ENCODE results near the gene RERG. TPM values are rescaled to one million over a fixed set of nuclear protein-coding genes. Genes with fewer than 3 reads are reported as not detected.
"Not testable (repeated sequence)": the region's sequence is repeated elsewhere in the genome, so short reads cannot be mapped to it uniquely, and the experiment has no call there.

The RERG gene
- total RNA-seq, 4 donors from 2014 or later: 61.6 to 236 (median 150) TPM

DNA sequence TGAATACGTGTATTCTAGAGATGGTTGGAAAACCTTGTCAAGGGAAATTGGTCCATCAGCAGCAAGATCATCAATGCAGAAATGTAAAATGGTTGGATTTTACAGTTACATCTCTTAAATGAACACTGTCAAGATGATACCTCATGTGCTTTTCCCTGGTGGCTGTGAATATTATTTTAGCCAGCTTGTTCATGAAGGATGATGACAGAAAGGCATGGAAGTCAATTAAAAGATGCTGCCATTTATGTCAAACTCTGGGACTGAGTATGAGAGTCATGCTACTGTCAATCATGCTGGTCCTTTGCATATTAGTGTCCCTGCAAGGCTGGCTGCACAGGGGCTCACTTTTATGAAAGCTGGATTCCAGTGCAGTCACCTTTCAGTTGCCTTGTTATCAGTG is 10.3 kb upstream of the RERG start:
- intact Hi-C loops (cut with DNase I; ENCODE audit: low total_unique reads): no loop called here
- no peak for DNase-seq
- Histone ChIP-seq H3K27me3 (no peaks in the 10 kb centered on the region), H3K4me1 (peaks cover 0 to 5% of the 10 kb centered on the region in 2 donors), H3K27ac (no peak overlapping the region), H3K4me3 (no peak overlapping the region), H3K36me3 (no peaks in the 10 kb centered on the region), H3K9me3 (no peaks in the 10 kb centered on the region)
- TF ChIP-seq POLR2A (IDR thresholded peaks at IDR 0.05) (no peak), CTCF (IDR thresholded peaks at IDR 0.05) (no peak)

GRCh38 chr12:15230751-15231150 is 9.5 kb upstream of the RERG start:
- no peaks in the 10 kb centered on the region for H3K36me3 ChIP-seq
- no peaks in the 10 kb centered on the region for H3K27me3 ChIP-seq
- H3K4me1 ChIP-seq: peaks cover 0 to 5% of the 10 kb centered on the region in 2 donors
- no peak overlapping the region for H3K4me3 ChIP-seq
- no peak overlapping the region for H3K27ac ChIP-seq
- TF ChIP-seq POLR2A (IDR thresholded peaks at IDR 0.05) (no peak), CTCF (IDR thresholded peaks at IDR 0.05) (no peak)
- no peaks in the 10 kb centered on the region for H3K9me3 ChIP-seq
- no peak for DNase-seq
- intact Hi-C loops (cut with DNase I; ENCODE audit: low total_unique reads): no loop called here

DNA sequence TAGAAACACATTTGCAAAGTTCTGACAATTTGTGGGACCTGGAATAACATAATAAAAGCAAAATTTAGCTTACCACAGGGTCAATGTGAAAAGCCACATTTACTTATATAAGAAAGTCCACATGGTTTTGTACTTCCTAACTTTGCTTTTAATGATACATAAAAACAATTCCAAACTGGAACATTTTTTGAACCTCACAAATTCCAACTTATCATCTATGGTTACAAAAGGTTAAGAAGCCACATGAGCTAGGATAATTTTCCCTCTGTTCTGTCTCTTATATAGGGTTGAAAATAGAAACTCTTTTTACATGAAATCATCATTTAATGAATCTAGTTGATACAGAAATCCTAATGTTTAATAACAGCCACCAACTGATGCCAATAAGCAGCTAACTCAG is 8.9 kb upstream of the RERG start:
- Histone ChIP-seq H3K4me3 (no peak overlapping the region), H3K36me3 (no peaks in the 10 kb centered on the region), H3K4me1 (peaks cover 0 to 5% of the 10 kb centered on the region in 2 donors), H3K9me3 (no peaks in the 10 kb centered on the region), H3K27me3 (no peaks in the 10 kb centered on the region), H3K27ac (no peak overlapping the region)
- TF ChIP-seq POLR2A (IDR thresholded peaks at IDR 0.05) (no peak), CTCF (IDR thresholded peaks at IDR 0.05) (no peak)
- DNase-seq: no peak
- intact Hi-C loops (cut with DNase I; ENCODE audit: low total_unique reads): no loop called here

GRCh38 chr12:15227004-15227679 is 5.9 kb upstream of the RERG start:
- peak overlapping the region in 1 of 2 donors; percentile 46 for H3K27ac ChIP-seq
- peaks cover 0 to 5% of the 10 kb centered on the region in 2 donors for H3K4me1 ChIP-seq
- no peaks in the 10 kb centered on the region for H3K27me3 ChIP-seq
- TF ChIP-seq POLR2A (IDR thresholded peaks at IDR 0.05) (no peak), CTCF (IDR thresholded peaks at IDR 0.05) (peak; percentile 43 to 49 (median 46))
- no peak overlapping the region for H3K4me3 ChIP-seq
- peak; percentile 37 to 52 for DNase-seq
- intact Hi-C loops (cut with DNase I; ENCODE audit: low total_unique reads): no loop called here
- H3K36me3 ChIP-seq: no peaks in the 10 kb centered on the region
- no peaks in the 10 kb centered on the region for H3K9me3 ChIP-seq

DNA sequence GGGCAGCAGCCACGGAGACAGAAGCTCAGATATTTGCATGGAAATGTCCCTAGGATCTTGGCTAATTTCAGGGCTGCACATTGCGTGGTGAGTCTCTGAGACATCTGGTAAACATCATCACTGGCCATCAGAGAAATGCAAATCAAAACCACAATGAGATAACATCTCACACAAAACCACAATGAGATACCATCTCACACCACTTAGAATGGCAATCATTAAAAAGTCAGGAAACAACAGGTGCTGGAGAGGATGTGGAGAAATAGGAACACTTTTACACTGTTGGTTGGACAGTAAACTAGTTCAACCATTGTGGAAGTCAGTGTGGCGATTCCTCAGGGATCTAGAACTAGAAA is 4.6 kb upstream of the RERG start:
- H3K9me3 ChIP-seq; H3K36me3 ChIP-seq; H3K27me3 ChIP-seq; DNase-seq; H3K4me1 ChIP-seq; intact Hi-C loops (cut with DNase I; ENCODE audit: low total_unique reads); H3K4me3 ChIP-seq: not testable (repeated sequence)
- peak overlapping the region; percentile 37 to 98 for H3K27ac ChIP-seq

Data from uterus (tissue), 4 donors.